Stimulated activated CD8-positive, alpha-beta memory T cell treated with anti-CD3 and anti-CD28 coated beads, Interleukin-12 subunit alpha, Interleukin-12 subunit beta, amount 100 ng/mL, for 24 hours (primary cell): ENCODE measurements around the gene TMOD1.
"Not testable (repeated sequence)": the region's sequence is repeated elsewhere in the genome, so short reads cannot be mapped to it uniquely, and the experiment has no call there.

Source experiments
- DNase-seq: peaks from one replicate; pipeline ENCODE4 v3.0.0-alpha.2; 2020; ENCODE audit errors: extremely low read depth

Gene TMOD1

DNA sequence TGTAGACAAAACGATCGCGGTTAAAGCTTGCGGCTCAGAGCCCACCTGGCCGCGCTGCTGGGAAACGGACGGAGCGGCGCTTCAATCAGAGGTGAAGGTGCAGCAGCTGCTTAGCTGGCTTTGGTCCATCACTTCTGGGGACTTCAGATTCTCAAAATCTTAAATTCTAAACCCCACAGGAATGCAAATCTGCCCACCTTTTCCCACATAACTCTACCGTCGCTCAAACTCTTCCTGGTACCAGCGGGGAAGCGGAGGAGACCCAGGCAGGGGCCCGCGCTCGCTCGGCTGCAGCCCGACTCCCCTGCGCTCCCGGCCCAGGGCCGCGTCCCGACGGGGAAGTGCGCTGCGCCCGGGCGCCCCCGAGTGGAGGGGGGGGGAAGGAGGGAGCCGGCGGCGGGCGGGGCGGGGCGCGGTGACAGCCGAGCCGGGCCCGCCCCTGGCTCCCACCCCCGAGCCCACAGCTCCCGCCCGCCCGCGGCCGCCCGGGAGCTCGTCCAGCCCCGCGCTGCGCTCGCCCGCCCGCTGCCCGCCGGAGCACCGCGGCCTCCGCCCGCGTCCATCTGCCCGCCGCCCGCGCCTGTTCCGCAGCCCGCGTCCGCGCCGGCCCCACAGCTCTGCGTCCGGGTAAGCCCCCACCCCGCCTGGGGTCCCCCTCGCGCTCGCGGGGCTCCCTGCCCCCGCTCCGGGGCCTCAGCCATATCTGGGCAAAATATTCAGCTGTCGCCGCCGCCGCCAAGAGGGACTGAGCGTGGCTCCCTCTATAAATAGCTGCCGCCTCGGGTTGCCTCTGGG lies at the start of gene TMOD1:
Gene TMOD1, plus strand, starts transcription at position 490 of the 795 bp plus-strand sequence. CDS start 22,523 bp downstream, outside the sequence.
- no peak for DNase-seq

- DNase-seq = not testable (repeated sequence)
These were observed 47.9 kb upstream of the TMOD1 start for GRCh38 chr9:97453573-97453972.

DNA sequence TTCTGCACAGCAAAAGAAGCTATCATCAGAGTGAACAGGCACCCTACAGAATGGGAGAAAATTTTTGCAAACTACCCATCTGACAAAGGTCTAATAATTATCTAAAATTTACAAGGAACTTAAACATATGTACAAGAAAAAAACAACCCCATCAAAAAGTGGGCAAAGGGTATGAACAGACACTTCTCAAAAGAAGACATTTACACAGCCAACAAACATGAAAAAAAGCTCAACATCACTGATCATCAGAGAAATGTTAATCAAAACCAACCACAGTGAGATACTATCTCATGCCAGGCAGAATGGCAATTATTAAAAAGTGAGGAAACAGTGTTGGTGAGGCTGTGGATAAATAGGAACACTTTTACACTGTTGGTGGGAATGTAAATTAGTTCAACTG lies 44.6 kb upstream of the TMOD1 start:
- DNase-seq = not testable (repeated sequence)

- no peak for DNase-seq
These were observed 42.1 kb upstream of the TMOD1 start for GRCh38 chr9:97459326-97459725.

- DNase-seq = no peak
These were observed 39.3 kb upstream of the TMOD1 start for GRCh38 chr9:97462159-97462558.

DNA sequence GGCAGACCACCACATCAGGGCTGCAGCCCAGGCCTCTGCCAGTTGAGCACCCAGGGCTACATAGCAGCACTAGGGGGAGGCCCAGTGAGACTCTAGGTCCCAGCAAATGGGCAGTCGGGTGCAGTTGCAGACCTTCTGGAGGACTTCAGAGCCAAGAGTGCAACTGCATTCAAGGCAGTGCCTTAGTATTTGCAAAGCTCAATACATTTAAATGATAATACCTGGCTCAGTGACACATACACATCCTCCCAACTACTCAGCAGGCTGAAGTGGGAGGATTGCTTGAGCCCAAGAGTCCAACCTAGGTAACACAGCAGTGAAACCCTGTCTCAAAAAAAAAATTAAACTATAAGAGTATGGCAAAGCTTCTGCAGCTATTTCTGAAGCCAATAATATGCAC lies 38.6 kb upstream of the TMOD1 start:
- no peak for DNase-seq

DNA sequence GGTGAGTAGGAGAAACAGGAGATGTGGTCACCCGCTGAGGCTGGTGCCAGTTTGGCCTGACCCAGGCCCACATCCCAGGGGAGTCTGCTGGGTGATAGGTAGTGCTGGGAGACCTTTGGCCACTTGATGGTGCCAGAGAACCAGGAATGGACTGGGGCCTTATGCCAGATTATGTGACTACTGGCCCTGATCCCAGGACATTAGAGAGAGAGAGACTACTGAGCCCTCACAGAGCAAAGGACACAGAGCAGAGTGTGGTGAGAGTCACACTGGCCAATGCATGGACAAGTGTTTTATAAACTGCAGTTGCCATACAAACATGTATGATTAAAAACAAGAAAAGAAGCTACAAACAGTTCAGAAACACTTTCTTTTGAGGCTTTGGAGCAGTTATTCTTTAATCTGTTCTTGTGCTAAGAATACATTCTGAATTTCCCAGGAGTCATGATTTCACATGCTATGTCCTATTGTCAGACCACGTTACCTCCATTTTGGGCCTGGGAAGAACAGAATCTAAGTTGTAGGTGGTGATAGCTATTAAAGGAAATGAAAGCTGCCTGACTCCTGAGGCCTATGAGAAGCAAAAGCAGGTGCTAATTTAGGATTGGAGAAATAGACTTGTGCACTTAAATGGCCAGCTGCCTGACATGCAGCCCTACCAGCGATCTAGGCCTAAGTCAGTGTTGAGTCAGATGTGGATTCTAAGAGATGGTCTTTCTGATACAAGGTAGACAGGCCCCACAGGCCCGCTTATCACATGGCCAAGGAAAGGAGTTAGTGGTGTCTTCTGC lies 32.6 kb upstream of the TMOD1 start:
- DNase-seq = no peak

DNA sequence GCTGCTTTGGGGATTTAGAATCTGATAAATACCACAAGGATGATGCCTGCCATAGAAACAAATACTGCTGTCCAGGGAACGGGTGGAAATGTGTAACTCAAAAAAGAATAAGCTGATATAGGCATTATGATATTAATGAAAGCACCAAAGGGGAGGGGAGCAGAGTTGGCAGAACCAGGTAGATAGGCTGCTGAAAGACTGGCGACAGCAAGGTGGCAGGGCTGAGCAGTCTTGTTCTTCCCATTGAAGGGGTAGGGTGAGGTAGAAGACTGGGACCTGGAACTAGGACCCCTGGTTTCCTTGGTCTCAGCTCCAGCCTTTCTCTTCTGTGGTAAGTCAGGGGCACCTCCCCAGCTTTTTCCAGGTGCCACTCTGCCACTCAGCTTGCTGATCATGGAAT lies 31.4 kb upstream of the TMOD1 start:
- DNase-seq = no peak

- no peak for DNase-seq
These were observed 27.7 kb upstream of the TMOD1 start for GRCh38 chr9:97473717-97474116.

- no peak for DNase-seq
These were observed 27.0 kb upstream of the TMOD1 start for GRCh38 chr9:97474372-97474925.

- DNase-seq = no peak
These were observed 26.4 kb upstream of the TMOD1 start for GRCh38 chr9:97475059-97475458.

GRCh38 chr9:97478301-97478981 lies 23.0 kb upstream of the TMOD1 start:
- no peak for DNase-seq

- no peak for DNase-seq
These were observed 21.8 kb upstream of the TMOD1 start for GRCh38 chr9:97479496-97480159.

DNA sequence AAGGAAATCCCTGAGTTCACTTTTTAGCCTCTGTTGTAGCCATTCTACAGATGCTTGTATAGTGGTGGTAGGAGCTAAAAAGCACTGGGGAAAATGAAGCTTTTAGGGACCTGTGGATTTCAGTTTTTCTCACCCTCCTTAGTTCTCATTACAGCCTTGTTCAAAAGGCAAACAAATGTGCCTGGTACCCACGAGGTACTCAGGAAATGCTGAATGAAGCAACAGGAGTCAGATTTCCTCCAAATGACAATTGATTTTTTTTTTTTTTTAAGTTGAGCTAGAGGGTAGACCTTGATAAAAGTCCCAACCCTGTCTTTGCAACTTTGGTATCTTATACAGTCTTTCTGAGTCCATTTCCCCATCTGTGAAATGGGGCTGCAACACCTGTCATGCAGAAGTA lies 21.3 kb upstream of the TMOD1 start:
- no peak for DNase-seq

- no peak for DNase-seq
These were observed 20.7 kb upstream of the TMOD1 start for GRCh38 chr9:97480749-97481148.

DNA sequence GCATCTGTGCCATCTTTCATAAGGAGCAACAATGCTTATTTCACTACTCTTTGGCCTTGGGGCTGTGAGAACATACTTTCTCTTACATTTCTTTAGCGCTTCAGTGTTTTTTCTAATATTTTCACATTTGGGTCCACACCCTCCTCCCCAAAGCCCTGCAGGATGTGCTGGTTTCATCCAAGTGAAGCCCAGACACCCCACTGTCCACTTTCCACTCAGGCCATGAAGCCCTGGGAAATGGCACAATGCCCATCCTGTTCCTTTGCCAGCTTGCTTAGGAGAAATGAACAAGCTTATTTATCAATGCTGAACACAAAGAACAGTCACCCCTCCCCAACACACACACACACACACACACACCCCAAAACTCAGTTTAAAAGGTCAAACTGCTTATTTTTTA lies 17.3 kb upstream of the TMOD1 start:
- no peak for DNase-seq

DNA sequence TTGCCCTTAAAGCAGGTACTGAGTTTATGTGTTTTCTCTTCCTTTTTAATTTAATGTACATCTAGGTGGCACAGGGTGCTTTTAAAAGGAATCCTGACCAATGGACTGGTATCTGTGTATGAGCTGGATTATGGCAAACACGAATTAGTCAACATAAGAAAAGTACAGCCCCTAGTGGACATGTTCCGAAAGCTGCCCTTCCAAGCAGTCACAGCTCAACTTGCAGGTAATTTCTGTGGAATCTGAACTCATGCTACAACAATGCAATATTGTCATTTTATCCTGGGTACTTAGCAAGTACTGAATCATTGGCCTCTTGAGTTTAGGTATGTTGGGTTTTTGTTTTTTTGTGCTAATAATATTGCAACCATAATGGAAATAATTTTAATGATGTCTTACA lies 14.4 kb upstream of the TMOD1 start:
- DNase-seq = no peak

GRCh38 chr9:97487861-97488260 lies 13.6 kb upstream of the TMOD1 start:
- DNase-seq = no peak

- DNase-seq = no peak
These were observed 10.1 kb upstream of the TMOD1 start for GRCh38 chr9:97491216-97491999.

GRCh38 chr9:97497558-97498375 lies 3.7 kb upstream of the TMOD1 start:
- DNase-seq = not testable (repeated sequence)
